Limb (tissue), 2 donors: ENCODE results near the gene NDUFB2.
"Not testable (repeated sequence)": the region's sequence is repeated elsewhere in the genome, so short reads cannot be mapped to it uniquely, and the experiment has no call there.

ENCODE experiments used
- DNase-seq, 2 donors: peaks; one replicate each; pipeline ENCODE4 v3.0.0-alpha.2; 2016; ENCODE audit errors: extremely low spot score in 2 of 2

The NDUFB2 gene

GRCh38 chr7:140672382-140673062 lies 24.0 kb upstream of the NDUFB2 start, which contains the start of gene ADCK2:
TSS of gene ADCK2 (plus strand) at chr7:140672945. CDS start at chr7:140673331, 386 bp downstream.
- peak in 1 of 2 donors; percentile 13 for DNase-seq

- peak; percentile 38 to 79 for DNase-seq
These were observed 23.3 kb upstream of the NDUFB2 start for GRCh38 chr7:140673063-140673773.

- no peak for DNase-seq
These were observed 22.7 kb upstream of the NDUFB2 start for GRCh38 chr7:140673774-140674155.

- DNase-seq: no peak
These were observed 22.1 kb upstream of the NDUFB2 start for GRCh38 chr7:140674356-140674800.

GRCh38 chr7:140674899-140675701 lies 21.4 kb upstream of the NDUFB2 start:
- peak in 1 of 2 donors; percentile 34 for DNase-seq

GRCh38 chr7:140675726-140676125 lies 20.8 kb upstream of the NDUFB2 start:
- DNase-seq: no peak

- DNase-seq: no peak
These were observed 20.2 kb upstream of the NDUFB2 start for GRCh38 chr7:140676306-140676705.

GRCh38 chr7:140676956-140677355 lies 19.6 kb upstream of the NDUFB2 start:
- not testable (repeated sequence) for DNase-seq

- DNase-seq: no peak
These were observed 19.0 kb upstream of the NDUFB2 start for GRCh38 chr7:140677496-140677895.

- DNase-seq: no peak
These were observed 18.3 kb upstream of the NDUFB2 start for GRCh38 chr7:140678081-140678815.

- DNase-seq: no peak
These were observed 17.7 kb upstream of the NDUFB2 start for GRCh38 chr7:140678816-140679130.

GRCh38 chr7:140679186-140679585 lies 17.3 kb upstream of the NDUFB2 start:
- DNase-seq: no peak

GRCh38 chr7:140680886-140681285 lies 15.6 kb upstream of the NDUFB2 start:
- no peak for DNase-seq

GRCh38 chr7:140681766-140682165 lies 14.7 kb upstream of the NDUFB2 start:
- no peak for DNase-seq

- no peak for DNase-seq
These were observed 12.9 kb upstream of the NDUFB2 start for GRCh38 chr7:140683657-140684056.

GRCh38 chr7:140684066-140684950 lies 12.2 kb upstream of the NDUFB2 start:
- no peak for DNase-seq

- no peak for DNase-seq
These were observed 11.0 kb upstream of the NDUFB2 start for GRCh38 chr7:140685407-140686087.

- DNase-seq: no peak
These were observed 9.6 kb upstream of the NDUFB2 start for GRCh38 chr7:140686921-140687320.

GRCh38 chr7:140688341-140688740 lies 8.2 kb upstream of the NDUFB2 start:
- no peak for DNase-seq
